ENCODE measurements around the gene RTTN. TPM values are rescaled to one million over a fixed set of nuclear protein-coding genes. Genes with fewer than 3 reads are reported as not detected.

Gene RTTN
- total RNA-seq, 1 donor from 2014 or later = 9.5 TPM

DNA sequence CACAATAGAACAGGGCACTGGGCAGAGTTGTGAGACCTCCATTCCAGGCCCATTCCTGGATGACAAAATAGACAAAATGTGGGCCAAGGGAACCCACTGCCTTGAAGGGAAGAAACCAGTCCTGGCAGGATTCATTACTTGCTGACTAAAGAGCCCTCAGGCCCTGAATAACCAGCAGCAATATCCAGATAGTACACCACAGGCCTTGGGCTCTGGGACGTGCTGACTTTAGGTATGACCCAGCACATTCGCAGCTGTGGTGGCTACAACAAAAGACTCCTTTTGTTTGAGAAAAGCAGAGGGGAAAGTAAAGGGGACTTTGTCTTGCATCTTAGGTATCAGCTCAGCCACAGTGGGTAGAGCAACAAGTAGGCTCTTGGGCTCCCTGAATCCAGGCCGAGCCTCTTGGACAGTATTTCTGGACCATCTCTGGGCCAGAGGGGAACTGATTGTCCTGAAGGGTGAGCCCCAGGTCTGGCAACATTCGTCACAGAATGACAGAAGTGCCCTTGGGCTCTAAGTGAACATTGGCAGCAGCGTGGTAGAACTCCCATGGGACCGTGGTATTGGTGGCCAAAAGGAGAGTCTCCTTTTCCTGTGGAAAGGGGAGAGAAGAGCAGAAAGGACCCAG, 167.9 kb downstream of the RTTN start:
- no peaks in the 10 kb centered on the region for H3K4me1 ChIP-seq
- H3K27me3 ChIP-seq = no peaks in the 10 kb centered on the region
- intact Hi-C loops (cut with DNase I) = no loop called here
- no peak overlapping the region for H3K4me3 ChIP-seq
- DNase-seq (ENCODE audit: low spot score in 2 of 2) = no peak
- TF ChIP-seq CTCF (IDR thresholded peaks at IDR 0.05) = no peak
- H3K27ac ChIP-seq = no peak overlapping the region
- peaks cover 0 to 14% of the 10 kb centered on the region in 2 donors for H3K36me3 ChIP-seq
- no peaks in the 10 kb centered on the region for H3K9me3 ChIP-seq

GRCh38 chr18:70036771-70037347, 168.6 kb downstream of the RTTN start:
- Histone ChIP-seq H3K4me3 (no peak overlapping the region), H3K9me3 (no peaks in the 10 kb centered on the region), H3K27me3 (no peaks in the 10 kb centered on the region), H3K27ac (no peak overlapping the region), H3K4me1 (no peaks in the 10 kb centered on the region), H3K36me3 (peaks cover 0 to 14% of the 10 kb centered on the region in 2 donors)
- no peak for TF ChIP-seq CTCF (IDR thresholded peaks at IDR 0.05)
- no peak for DNase-seq (ENCODE audit: low spot score in 2 of 2)
- intact Hi-C loops (cut with DNase I) = no loop called here

DNA sequence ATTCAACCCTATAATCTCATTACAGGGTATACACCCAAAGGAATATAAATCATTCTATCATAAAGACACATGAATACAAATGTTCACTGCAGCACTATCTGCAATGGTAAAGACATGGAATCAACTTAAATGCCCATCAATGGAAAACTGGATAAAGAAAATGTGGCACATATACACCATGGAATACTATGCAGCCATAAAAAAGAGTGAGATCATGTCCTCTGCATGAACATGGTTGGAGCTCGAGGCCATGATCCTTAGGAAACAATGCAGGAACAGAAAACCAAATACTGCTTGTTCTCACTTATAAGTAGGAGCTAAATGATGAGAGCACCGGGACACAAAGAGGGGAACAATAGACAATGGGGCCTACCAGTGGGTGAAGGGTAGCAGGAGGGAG, 169.3 kb downstream of the RTTN start:
- Histone ChIP-seq H3K4me1 (no peaks in the 10 kb centered on the region), H3K27me3 (no peaks in the 10 kb centered on the region), H3K4me3 (no peak overlapping the region), H3K27ac (no peak overlapping the region), H3K9me3 (no peaks in the 10 kb centered on the region), H3K36me3 (peaks cover 0 to 14% of the 10 kb centered on the region in 2 donors)
- TF ChIP-seq CTCF (IDR thresholded peaks at IDR 0.05) = no peak
- no peak for DNase-seq (ENCODE audit: low spot score in 2 of 2)
- intact Hi-C loops (cut with DNase I) = no loop called here

GRCh38 chr18:70031221-70031620, 174.3 kb downstream of the RTTN start:
- no peak for TF ChIP-seq CTCF (IDR thresholded peaks at IDR 0.05)
- no peaks in the 10 kb centered on the region for H3K9me3 ChIP-seq
- no peaks in the 10 kb centered on the region for H3K4me1 ChIP-seq
- intact Hi-C loops (cut with DNase I) = no loop called here
- no peak for DNase-seq (ENCODE audit: low spot score in 2 of 2)
- no peaks in the 10 kb centered on the region for H3K27me3 ChIP-seq
- no peak overlapping the region for H3K27ac ChIP-seq
- peaks cover 0 to 3% of the 10 kb centered on the region in 2 donors for H3K36me3 ChIP-seq
- H3K4me3 ChIP-seq = no peak overlapping the region

DNA sequence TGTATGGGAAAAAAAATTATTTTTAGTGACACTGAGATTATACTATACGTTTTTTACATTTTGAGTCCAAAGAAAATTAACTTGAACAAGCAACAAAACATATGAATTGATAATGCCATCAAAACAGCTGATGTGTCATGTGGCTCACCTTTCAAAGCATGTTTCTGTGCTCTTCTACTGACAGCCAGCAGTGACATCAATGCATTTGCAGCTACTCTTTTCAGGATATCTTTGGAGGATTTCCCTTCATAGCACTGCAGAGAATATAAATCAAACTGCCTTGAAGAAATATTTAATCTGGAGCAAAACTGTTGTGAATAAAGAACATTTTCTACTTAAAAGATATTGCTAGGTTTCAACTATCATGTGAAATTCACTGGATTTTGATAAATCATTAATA, 174.8 kb downstream of the RTTN start:
- intact Hi-C loops (cut with DNase I) = no loop called here

More for the DNA sequence above, 174.8 kb downstream of the RTTN start:
- no peak overlapping the region for H3K27ac ChIP-seq
- no peaks in the 10 kb centered on the region for H3K9me3 ChIP-seq
- H3K4me1 ChIP-seq = no peaks in the 10 kb centered on the region
- H3K36me3 ChIP-seq = peaks cover 0 to 6% of the 10 kb centered on the region in 2 donors
- TF ChIP-seq CTCF (IDR thresholded peaks at IDR 0.05) = no peak
- DNase-seq (ENCODE audit: low spot score in 2 of 2) = no peak
- H3K4me3 ChIP-seq = no peak overlapping the region
- H3K27me3 ChIP-seq = no peaks in the 10 kb centered on the region
